HG03558 (cell line): ENCODE data around the gene SLC12A3.

Experiments used
- ATAC-seq: cut with Tn5 transposase; IDR thresholded peaks from one replicate; pipeline ENCODE4 v1.9.1; 2021; ENCODE audit warnings: moderate number of reproducible peaks; ENCODE audit not compliant: unreplicated experiment; ENCODE audit errors: extremely low read depth

The SLC12A3 gene

DNA sequence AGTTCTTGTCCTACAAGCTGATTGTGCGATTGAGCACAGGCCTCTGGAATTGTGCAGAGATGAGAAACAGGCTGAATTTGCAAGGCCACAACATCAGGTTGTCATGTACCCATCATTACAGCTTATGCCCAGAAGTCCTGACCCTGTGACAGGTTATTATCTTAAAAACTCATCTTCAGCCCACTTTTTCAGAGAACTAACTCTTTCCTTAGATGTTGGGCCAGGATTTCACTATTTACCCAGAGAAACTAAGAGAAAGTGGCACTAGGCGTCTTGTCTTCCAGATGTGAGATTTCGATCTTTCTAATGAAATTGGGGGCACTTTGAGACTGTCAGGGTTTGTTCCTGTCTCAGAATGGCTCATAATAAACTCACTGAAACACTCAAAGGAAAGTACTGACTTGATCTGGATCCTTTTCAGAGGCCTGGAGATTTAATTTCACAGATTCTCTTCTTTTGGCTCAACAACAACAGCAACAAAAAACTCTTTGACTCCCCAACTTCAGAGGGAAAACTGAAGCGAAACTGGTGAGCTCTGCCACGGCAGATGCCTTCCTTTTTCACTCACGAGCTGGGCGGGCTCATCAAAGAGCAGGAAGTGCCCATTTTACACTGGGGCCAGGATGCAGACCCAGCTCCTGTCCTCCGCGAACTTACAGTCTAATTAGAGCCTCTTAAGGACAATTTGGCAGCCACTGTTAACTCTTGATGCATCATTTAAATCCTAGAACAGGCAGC is 17.7 kb upstream of the SLC12A3 start:
- no peak for ATAC-seq

DNA sequence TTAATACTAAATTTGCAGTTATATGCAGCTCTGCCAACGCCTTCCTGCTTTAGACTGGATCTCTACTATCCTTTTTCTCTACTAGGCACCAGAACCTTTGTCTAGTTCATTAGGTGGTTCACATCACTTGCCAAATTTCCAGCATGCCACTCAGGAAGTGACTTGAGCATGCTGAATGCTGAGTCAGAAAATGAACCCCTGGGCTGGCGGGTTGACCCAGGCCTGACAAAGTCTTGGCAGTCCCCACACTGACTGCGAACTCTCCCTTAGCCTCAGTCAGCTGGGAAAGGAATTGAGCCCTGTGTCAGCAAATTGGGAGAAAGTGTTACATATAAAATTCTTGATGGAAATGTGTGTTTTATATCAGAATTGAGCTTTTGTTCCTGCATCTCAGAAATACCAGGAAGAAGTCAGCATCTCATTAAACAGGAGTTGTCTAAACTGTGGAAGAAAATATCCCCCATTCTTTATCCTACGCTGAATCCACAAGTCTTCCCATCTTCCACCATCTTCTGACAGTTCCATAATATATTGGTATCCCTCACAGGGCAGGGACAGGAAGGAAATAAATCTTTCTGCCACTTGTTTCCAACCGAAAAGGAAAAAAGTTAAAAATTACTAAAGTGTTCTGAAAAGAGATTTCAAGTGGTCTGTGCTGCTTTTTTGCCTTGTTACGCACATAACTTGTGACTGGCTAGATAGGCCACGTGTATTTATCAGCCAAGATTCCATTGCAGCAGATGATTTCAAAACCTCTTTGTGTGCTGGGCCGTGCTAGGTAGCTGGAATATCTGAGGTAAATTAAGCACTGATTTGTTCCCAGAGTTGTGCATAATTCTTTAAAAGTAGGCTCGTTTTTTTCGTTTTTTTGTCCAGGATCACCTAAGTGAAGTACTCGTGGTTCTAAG is 16.7 kb upstream of the SLC12A3 start:
- ATAC-seq, result no peak

DNA sequence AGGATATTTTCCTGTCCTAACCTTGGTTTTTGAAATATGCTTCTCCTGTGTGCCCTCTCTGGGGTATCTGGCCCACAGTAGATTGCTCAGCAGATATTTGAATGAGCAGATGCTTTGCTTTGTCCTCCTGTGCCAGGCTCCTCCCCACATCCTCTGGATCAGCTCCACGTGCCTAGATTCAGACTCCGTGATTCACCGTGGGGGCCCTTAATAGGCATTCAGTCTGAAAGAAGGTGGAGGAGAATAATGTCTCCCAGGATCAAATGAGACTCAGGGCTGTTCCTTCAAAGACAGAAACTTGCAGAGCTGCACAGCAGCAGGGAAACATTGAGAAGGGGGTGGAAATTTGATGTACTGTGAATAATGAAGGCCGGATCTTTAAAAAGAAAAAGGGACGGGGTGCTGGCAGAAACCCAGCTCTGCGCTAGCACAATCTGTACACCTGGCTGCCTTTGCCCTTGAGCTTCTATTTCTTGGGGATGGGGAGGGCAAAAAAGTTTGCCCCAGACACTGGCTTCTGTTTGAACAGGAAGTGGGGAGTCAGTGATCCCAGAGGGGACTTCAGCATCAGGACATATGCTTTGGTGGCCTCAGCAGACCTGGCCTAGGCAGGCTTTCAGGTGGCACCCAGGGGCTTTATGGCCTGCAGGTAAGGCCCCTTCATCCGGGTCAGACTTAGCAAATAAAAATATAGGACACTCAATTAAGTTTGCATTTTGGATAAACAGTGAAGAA is 15.9 kb upstream of the SLC12A3 start:
- no peak for ATAC-seq

DNA sequence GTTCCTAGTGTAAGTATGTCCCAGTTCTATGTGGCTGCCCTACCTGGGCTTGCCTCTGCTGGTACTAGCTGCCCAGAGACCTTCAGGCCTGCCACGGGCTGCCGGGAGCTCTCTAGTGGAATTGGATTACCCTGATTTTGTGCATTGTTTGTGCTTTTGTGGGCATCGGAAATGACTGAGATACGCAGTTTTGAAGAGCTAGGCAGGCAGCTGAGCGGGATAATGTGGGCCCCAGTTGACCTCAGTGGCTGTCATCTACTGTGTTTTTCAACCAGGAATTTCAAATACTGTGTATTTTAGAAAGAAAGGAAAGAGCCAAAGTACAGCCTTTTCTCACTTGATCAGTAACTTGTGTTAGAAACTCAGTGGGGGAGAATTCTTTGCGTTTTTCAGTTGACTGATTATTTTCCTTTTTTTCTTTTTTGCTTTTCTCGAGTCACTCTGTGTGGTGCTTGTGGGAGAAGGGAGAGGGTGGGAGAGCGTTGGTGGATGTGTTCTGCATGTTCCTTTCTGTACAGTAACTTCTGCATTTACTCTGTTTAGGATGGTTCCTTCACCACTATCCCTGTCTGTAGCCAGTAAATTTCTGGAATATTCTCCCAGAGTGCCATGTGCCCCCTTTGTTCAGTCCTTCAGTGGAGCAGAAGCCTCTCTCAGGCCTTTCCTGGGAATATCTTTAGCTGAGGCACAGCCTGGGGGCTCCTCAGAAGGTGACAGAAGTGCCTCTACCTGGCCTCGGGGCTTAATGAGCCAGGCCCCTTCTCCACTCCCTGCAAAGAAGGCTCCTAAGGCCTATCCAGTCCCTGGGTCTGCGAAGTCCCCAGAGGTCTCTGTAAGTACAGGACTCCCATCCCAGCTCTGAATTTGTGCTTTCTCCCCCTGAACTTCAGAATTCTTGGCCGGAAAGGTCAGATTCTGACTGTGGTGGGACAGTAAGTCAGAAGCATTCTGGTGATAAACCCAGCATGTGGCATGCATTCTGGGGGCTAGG is 15.0 kb upstream of the SLC12A3 start:
- no peak for ATAC-seq

DNA sequence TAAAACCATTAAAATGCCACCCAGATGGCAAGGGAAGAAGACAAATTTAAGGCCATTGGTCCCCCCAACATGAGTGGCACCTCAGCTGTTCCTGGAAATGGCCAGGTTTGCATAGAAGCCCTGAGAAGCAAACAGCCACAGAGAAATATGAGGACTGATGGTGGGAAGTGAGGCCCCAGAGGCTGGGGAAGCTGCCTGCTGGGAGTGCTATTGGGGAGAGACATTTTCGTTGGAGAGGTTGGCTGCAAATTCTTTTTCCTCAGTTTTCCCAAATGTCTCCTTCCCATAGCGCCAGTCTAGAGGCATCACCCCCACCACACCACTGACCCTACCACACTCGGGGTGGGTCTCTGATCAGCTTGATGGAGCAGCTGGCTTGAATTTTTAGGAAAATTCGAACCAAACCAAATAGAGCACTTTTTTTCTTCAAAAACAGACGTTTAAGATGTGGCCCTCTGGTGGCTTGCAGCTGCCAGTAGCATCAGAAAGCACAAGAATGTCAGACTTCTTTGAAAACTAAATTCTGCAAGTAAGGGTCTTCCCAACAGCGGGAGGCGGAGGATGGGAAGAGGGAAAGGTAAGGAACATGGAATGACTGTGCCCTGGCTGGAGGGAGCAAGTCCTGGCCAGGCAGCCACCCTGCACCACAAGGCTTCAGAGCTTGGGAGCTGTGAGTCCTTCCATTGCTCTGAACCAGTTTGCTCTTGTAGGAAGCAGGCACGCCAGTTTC is 13.2 kb upstream of the SLC12A3 start:
- no peak for ATAC-seq

DNA sequence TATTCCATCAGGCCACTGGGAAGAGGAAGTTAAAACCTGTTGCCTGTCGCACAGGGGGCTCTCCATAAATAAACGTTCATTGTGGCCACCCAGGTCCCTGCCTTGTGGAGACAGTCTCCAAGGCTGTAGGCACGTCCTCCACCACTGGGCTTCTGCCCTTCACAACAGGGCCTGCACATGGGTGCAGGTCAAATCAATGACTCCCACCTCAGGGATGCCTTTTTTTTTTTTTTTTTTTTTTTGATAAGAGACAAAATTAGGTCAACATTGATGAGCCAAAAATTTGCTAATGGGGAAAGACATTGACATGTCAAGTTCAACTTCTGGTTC is 12.6 kb upstream of the SLC12A3 start:
- no peak for ATAC-seq

DNA sequence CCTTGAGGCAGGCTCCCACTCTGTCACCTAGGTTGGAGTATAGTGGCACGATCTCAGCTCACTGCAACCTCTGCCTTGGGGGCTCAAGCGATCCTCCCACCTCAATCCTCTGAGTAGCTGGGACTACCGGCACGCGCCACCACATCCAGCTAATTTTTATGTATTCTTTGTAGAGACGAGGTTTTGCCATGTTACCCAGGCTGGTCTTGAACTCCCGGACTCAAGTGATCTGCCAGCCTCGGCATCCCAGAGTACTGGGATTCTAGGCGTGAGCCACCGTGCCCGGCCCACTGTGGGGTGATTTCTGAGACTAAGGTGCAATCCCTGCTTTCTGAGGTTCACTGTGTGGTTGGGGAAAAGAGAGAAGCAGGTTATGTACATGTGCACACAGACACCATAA is 12.0 kb upstream of the SLC12A3 start:
- ATAC-seq, result no peak

DNA sequence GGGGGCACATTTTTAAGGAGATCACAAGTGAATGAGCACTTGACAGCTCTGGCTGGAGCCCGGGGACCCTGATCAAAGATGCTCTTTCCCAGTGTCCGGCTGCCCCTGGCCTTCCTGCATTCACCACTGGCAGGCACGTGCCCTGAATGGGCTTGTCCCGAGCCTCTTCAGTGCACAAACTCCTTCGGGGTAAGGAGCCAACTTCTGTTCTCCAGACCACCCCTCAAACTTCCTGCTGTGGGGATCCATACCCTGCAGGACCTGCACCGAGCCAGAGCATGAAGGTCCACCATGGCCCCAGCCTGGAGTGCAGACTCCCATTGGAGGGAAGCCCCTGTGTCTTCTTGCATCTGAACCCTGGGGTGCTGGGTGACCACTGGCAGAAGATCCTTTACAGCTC is 9.8 kb upstream of the SLC12A3 start:
- no peak for ATAC-seq

DNA sequence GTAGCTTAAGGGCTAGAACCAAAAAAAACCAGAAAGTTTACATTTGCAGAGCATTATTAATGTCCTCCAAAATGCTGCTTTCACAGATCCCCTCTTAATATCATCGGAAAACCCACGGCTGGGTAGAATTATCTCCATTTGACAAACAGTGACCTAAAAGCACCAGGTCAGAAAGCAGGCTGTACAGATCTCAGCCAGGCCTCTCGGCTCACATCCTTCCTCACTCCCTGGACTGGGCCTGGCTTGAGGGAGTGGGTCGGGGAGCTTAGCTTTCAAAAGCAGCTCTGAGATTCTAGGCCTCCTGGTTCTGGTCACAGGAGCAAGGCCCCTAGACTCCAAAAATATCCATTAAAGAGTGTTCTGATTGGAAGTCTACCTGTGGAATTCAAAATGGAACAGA is 9.1 kb upstream of the SLC12A3 start:
- ATAC-seq, result no peak

DNA sequence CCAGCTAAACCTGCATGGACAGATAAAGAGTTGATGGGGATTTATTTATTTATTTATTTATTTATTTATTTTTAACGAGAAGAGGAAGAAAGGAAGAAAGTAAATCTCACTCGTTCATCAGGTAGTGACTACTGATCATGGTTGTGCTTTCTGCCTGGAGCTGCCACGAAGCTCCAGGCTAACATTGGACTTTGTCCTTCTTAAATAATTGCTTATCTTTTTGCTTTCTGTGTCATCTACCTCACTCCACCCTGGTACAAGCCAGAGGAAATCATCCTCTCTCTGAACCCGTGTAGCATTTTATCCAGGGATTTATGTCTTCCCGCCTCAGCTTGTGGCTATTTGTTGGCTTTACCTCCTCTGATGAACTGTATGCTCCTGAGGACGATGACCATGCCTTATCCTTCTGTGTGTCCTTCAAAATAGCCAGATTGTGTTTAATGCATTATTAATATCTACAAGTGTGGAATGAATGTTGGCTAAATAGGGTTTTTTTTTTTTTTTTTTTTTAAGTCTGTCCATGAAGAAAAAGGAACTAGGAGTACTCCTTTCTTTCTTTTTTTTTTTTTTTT is 8.0 kb upstream of the SLC12A3 start:
- ATAC-seq, result no peak

DNA sequence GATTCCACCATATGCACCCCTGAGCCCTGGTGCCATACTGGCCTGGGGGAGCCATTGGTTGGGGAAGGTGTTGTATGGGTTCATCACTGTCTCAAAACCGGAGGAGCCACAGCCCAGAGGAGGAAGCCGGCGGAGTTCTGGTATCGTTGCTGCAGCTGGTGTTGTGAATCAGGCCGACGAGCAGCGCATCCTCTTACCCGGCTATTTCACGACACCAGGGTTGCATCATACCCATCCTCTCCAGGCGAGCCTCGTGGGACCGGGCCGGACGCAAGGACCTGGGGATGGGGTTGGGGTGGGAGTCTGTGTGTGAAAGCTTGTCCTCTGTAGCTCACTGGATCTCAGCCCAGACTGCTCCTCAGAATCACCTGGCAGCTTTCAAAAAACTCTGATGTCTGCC is 6.6 kb upstream of the SLC12A3 start:
- ATAC-seq, result no peak

DNA sequence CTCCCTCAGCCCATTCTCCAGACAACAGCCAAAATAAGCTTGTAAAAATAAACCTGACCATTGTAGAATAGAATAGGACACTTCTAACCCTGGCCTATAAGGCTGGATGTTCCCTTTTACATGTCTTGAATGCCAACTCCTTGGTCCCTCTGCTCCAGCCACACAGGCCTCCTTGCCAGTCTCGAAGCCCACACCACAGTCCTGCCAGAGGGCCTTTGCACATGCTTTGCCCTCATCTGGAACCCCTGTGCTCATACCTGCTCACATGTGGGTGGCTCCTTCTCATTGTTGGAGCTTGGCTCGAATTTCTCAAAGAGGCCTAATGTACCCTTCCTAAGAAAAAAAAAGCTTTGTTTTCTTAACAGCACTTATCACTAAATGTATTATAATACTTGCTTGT is 5.4 kb upstream of the SLC12A3 start:
- ATAC-seq, result no peak

DNA sequence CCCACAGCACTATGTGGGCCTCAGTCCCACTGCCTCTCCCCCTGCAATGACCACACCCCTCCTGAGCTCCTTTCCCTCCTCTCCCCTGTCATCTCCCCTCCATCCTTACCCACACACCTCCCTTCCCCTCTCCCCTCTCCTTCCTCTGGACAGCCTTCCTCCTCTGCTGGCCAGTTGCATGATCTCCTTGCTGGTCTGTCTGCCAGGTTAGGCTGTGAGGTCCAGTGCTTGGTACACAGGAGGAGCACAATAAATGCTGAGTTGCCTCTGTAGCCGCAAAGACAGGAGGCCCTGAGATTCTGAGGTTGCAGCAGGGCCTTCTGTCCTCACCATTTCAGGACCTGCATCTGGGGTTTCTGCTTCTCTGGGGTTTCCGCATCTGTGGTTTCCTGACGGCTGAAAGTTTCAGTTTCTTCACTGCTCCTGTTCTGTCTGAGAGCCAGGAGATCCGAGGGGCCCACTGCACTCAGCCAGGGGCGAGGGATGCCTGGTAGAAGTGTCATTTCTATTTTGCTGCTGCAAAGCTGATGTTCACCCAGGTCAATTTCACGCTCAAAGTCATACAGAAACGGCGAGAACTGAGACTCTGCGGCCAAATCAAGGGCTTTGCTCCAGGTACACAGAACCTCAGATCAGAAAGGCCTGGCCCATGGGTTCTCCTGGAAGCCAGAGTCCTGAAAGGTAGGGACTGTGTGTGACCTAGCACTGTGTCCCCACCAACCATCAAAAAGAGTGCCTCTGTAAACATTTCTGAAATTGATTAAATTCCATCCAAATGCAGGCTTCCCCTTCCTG is 4.6 kb upstream of the SLC12A3 start:
- ATAC-seq, result no peak

DNA sequence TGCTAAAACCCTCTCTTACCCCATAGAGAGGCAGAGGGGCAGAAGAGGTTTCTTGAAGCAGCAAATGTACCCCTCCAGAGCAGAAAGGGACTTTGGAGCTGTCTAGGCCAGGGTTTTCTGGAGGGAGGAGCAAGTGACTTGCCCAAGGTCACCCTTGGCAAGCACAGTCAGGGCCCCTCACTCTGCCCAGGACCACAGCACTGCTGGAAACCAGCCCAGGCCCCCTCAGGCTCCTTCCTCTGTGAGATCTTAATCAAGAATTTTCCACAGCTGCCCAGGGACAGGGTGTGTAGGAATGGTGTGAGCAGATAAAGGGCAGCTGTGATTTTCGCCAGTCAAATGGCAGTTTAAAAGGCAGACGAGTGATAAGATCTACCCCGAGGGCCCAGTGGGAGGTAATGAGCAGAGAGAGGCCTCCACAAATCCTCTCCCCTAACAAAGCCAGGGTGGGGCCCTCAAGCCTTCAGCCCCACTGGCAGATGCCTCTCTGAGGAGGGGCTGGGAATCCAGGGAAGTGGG is 3.9 kb upstream of the SLC12A3 start:
- no peak for ATAC-seq

DNA sequence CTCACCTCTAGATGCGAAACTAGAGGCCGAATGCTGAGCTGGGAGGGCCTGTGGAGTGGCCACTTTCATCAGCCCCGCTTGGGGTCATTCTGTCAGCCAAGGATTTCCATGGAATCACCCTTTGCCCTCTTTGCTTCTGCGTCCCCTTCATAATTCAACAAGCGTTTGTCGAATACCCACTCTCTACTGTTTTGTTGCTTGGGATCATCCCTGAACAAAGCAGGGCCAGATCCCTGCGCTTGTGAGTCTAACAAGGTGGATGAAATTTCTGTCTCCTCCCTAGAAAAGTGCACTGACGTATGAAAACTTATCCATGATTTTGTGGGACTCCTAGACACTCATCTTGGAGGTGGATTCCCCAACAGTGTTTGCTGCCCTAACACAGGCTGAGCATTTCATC is 3.3 kb upstream of the SLC12A3 start:
- no peak for ATAC-seq

DNA sequence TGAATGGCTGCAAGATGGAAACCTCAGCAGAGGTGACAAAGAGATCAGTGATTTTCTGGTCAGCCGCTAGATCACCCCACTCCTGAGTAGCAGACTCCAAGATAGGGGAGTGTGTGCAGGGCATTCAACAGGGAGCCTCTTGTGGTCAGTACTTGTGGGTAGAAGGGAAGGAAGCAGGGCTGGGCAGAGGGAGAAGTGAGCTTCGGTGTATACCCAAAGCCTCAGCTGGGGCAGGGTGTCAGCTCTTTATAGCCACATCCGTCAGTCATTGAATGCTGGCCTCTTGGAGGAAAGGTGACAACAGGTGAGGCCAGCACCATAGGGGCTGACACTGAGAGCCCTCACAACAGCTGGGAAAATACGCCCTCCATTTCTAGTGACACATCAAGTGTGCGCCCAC is 2.2 kb upstream of the SLC12A3 start:
- no peak for ATAC-seq

DNA sequence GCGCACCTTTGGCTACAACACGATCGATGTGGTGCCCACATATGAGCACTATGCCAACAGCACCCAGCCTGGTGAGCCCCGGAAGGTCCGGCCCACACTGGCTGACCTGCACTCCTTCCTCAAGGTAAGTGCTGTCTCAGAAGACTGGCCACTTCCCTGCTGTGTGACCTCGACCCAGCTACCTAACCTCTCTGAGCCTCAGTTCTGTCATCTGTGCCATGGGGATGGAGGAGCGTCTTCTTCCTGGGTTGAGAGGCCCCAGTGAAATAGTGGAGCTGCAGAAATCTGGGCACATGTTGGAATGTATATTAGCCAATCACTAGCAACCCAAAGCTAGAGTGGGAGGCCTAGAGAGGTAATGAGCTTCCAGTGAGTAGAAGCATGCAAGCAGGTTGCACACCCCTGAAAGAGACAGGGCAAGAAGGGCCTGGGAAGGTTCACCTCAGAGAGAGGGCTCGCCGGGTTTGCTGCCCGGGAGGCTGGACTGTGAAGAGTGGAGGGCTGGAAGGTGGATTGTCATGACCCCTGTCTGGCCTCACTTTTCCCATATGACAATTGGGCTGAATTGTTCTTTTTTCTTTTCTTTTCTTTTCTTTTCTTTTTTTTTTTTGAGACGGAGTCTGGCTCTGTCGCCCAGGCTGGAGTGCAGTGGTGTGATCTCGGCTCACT is 521 bp downstream of the SLC12A3 start:
- no peak for ATAC-seq
